NB4 (cell line): ENCODE results near the gene LYAR.

ENCODE experiments used
- MYC ChIP-seq: IDR thresholded peaks from 2 replicates; pipeline ENCODE4 v1.6.1; 2011; ENCODE audit warnings: low read depth, low read length
- POLR2A ChIP-seq: IDR thresholded peaks from 2 replicates; pipeline ENCODE4 v1.6.1; 2011; ENCODE audit warnings: mild to moderate bottlenecking; ENCODE audit not compliant: insufficient read length; ENCODE audit errors: extremely low read depth
- TF ChIP-seq, protein P1 (sequence below): IDR thresholded peaks from one replicate; pipeline ENCODE4 v1.5.1; 2012; ENCODE audit warnings: low read depth, low read length

DNA sequence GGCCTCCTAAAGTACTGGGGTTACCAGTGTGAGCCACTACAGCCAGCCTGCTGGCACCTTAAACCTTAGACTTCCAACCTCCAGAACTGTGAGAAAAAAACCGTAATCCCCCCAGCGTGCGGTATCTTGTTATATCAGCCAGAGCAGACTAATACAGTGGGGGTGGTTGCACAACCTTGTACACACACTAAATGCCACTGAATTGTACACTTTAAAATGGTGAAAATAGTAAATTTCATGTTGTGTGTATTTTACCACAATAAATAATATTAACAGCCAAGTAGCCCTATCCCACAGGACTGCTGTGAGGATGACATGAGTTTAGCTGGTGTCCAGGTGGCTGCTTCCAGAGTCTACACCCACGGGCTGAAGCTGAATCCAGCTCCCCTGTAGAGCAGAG, 38.9 kb upstream of the LYAR start:
- TF ChIP-seq, protein P1, sequence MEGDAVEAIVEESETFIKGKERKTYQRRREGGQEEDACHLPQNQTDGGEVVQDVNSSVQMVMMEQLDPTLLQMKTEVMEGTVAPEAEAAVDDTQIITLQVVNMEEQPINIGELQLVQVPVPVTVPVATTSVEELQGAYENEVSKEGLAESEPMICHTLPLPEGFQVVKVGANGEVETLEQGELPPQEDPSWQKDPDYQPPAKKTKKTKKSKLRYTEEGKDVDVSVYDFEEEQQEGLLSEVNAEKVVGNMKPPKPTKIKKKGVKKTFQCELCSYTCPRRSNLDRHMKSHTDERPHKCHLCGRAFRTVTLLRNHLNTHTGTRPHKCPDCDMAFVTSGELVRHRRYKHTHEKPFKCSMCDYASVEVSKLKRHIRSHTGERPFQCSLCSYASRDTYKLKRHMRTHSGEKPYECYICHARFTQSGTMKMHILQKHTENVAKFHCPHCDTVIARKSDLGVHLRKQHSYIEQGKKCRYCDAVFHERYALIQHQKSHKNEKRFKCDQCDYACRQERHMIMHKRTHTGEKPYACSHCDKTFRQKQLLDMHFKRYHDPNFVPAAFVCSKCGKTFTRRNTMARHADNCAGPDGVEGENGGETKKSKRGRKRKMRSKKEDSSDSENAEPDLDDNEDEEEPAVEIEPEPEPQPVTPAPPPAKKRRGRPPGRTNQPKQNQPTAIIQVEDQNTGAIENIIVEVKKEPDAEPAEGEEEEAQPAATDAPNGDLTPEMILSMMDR: no peak
- TF ChIP-seq POLR2A (no peak), MYC (no peak)
